GM10847 (cell line): ENCODE results near the gene NEDD4L.

Experiments used
- POLR2A ChIP-seq: IDR thresholded peaks from 2 replicates; pipeline ENCODE4 v1.6.1; 2011; ENCODE audit not compliant: insufficient read length; ENCODE audit errors: extremely low read depth

The NEDD4L gene

GRCh38 chr18:58416704-58417683 is 373.0 kb downstream of the NEDD4L start:
- TF ChIP-seq POLR2A = no peak

GRCh38 chr18:58417752-58418151 is 373.7 kb downstream of the NEDD4L start:
- no peak for TF ChIP-seq POLR2A

- TF ChIP-seq POLR2A = no peak
Measured at GRCh38 chr18:58418361-58418760, 374.3 kb downstream of the NEDD4L start.

- TF ChIP-seq POLR2A = no peak
Measured at GRCh38 chr18:58419587-58420199, 375.7 kb downstream of the NEDD4L start.

GRCh38 chr18:58426611-58427010 is 382.6 kb downstream of the NEDD4L start:
- TF ChIP-seq POLR2A = no peak

GRCh38 chr18:58427321-58427720 is 383.3 kb downstream of the NEDD4L start:
- TF ChIP-seq POLR2A = no peak

GRCh38 chr18:58429442-58429841 is 385.4 kb downstream of the NEDD4L start:
- no peak for TF ChIP-seq POLR2A

GRCh38 chr18:58431215-58431614 is 387.2 kb downstream of the NEDD4L start:
- no peak for TF ChIP-seq POLR2A

GRCh38 chr18:58432050-58432727 is 388.2 kb downstream of the NEDD4L start:
- no peak for TF ChIP-seq POLR2A

GRCh38 chr18:58438161-58438957 is 394.3 kb downstream of the NEDD4L start:
- no peak for TF ChIP-seq POLR2A

GRCh38 chr18:58438958-58439300 is 394.9 kb downstream of the NEDD4L start:
- no peak for TF ChIP-seq POLR2A

GRCh38 chr18:58443671-58444070 is 399.6 kb downstream of the NEDD4L start:
- TF ChIP-seq POLR2A = no peak

- no peak for TF ChIP-seq POLR2A
Measured at GRCh38 chr18:58446391-58447060, 402.5 kb downstream of the NEDD4L start.

- no peak for TF ChIP-seq POLR2A
Measured at GRCh38 chr18:58447402-58448095, 403.5 kb downstream of the NEDD4L start.
